CD4-positive, alpha-beta T cell treated with Interleukin-6 for 4 hours (primary cell): ENCODE data around the gene PDGFD.

Experiments
- DNase-seq: peaks from one replicate; pipeline ENCODE4 v3.0.0-alpha.2; 2020; ENCODE audit warnings: mixed read lengths

The PDGFD gene

GRCh38 chr11:103904324-103904667 is 259.7 kb downstream of the PDGFD start:
- no peak for DNase-seq

- no peak for DNase-seq
Observed at GRCh38 chr11:103903621-103904323, 260.2 kb downstream of the PDGFD start.

- DNase-seq, result no peak
Observed at GRCh38 chr11:103902994-103903393, 261.0 kb downstream of the PDGFD start.

- no peak for DNase-seq
Observed at GRCh38 chr11:103901656-103902055, 262.3 kb downstream of the PDGFD start.

- no peak for DNase-seq
Observed at GRCh38 chr11:103898577-103899336, 265.2 kb downstream of the PDGFD start.

- no peak for DNase-seq
Observed at GRCh38 chr11:103898065-103898464, 265.9 kb downstream of the PDGFD start.

- no peak for DNase-seq
Observed at GRCh38 chr11:103897160-103897936, 266.6 kb downstream of the PDGFD start.

- no peak for DNase-seq
Observed at GRCh38 chr11:103895106-103895505, 268.8 kb downstream of the PDGFD start.

GRCh38 chr11:103894673-103895072 is 269.3 kb downstream of the PDGFD start:
- no peak for DNase-seq

GRCh38 chr11:103894034-103894433 is 269.9 kb downstream of the PDGFD start:
- no peak for DNase-seq

GRCh38 chr11:103893371-103893770 is 270.6 kb downstream of the PDGFD start:
- no peak for DNase-seq

- DNase-seq, result no peak
Observed at GRCh38 chr11:103892603-103893002, 271.3 kb downstream of the PDGFD start.

- DNase-seq, result no peak
Observed at GRCh38 chr11:103890654-103891053, 273.3 kb downstream of the PDGFD start.

- no peak for DNase-seq
Observed at GRCh38 chr11:103889679-103890078, 274.3 kb downstream of the PDGFD start.

GRCh38 chr11:103888541-103888951 is 275.4 kb downstream of the PDGFD start:
- DNase-seq, result no peak

- DNase-seq, result no peak
Observed at GRCh38 chr11:103887001-103887658, 276.8 kb downstream of the PDGFD start.

GRCh38 chr11:103883856-103884255 is 280.1 kb downstream of the PDGFD start:
- no peak for DNase-seq

GRCh38 chr11:103883291-103883690 is 280.7 kb downstream of the PDGFD start:
- DNase-seq, result no peak

- DNase-seq, result no peak
Observed at GRCh38 chr11:103881584-103881983, 282.4 kb downstream of the PDGFD start.

- no peak for DNase-seq
Observed at GRCh38 chr11:103880968-103881367, 283.0 kb downstream of the PDGFD start.

- DNase-seq, result no peak
Observed at GRCh38 chr11:103878646-103879045, 285.3 kb downstream of the PDGFD start.

GRCh38 chr11:103877221-103877620 is 286.7 kb downstream of the PDGFD start:
- DNase-seq, result no peak

GRCh38 chr11:103875855-103876510 is 288.0 kb downstream of the PDGFD start:
- no peak for DNase-seq
